Measurements from ENCODE around the gene LPCAT1. TPM values are rescaled to one million over a fixed set of nuclear protein-coding genes. Genes with fewer than 3 reads are reported as not detected.

The LPCAT1 gene
- total and polyA plus RNA-seq, 2 of the 4 experiments (the other 2 are of a cell fraction) = 17.7 to 33.6 TPM

GRCh38 chr5:1453613-1454012, 70.1 kb downstream of the LPCAT1 start:
- intact Hi-C loops (cut with micrococcal nuclease) = no loop called here

More at GRCh38 chr5:1453613-1454012, 70.1 kb downstream of the LPCAT1 start:
- dilution Hi-C loops (cut with HindIII; ENCODE audit: low sequenced_read_pairs, unreplicated experiment) = no loop called here
- Histone ChIP-seq H3K14ac (replicated peaks; ENCODE audit: low read depth, low read length) (no peak overlapping the region), H3K36me3 (ENCODE audit: control insufficient read depth, insufficient read depth, low read length) (peaks cover 3% of the 10 kb centered on the region), H2BK15ac (ENCODE audit: low read depth, low read length) (no peak overlapping the region), H3K9me1 (ENCODE audit: insufficient read depth, low read length) (no peaks in the 10 kb centered on the region), H3K4me3 (ENCODE audit: insufficient read depth, low read depth, low read length) (no peak overlapping the region), H4K91ac (ENCODE audit: insufficient read depth, low read depth, low read length) (no peak overlapping the region), H4K20me1 (ENCODE audit: insufficient read depth, low read length) (no peaks in the 10 kb centered on the region), H3K27me3 (ENCODE audit: control insufficient read depth, insufficient read depth, low read length) (peaks cover 11% of the 10 kb centered on the region; the same call in 1 of the 2 replicates), H3K18ac (ENCODE audit: low read depth, low read length) (no peak overlapping the region), H2AFZ (replicated peaks; ENCODE audit: low read length, poor library complexity) (no peak overlapping the region), H2BK20ac (ENCODE audit: low read depth, low read length) (no peak overlapping the region), H3K23ac (ENCODE audit: low read depth, low read length) (no peak overlapping the region), H2BK5ac (ENCODE audit: low read depth, low read length, poor library complexity, severe bottlenecking) (no peak overlapping the region), H3K79me1 (ENCODE audit: low read depth in 1 of 2, low read length in 2 of 2) (no peaks in the 10 kb centered on the region), H3K4ac (ENCODE audit: low read depth, low read length) (no peak overlapping the region), H3K4me2 (ENCODE audit: low read depth, low read length) (no peak overlapping the region), H3K9me3 (ENCODE audit: control insufficient read depth, insufficient read depth, low read length) (peaks cover 29% of the 10 kb centered on the region), H3K56ac (ENCODE audit: extremely low read depth, insufficient read depth, low read length) (no peak overlapping the region), H2AK5ac (ENCODE audit: low read depth, low read length) (no peak overlapping the region), H3K9ac (ENCODE audit: low read depth, low read length) (no peak overlapping the region), H3K4me1 (ENCODE audit: control insufficient read depth, insufficient read depth, low read length) (no peaks in the 10 kb centered on the region), H3K27ac (ENCODE audit: insufficient read depth, low read length) (no peak overlapping the region), H2BK120ac (ENCODE audit: low read depth, low read length) (no peak overlapping the region), H4K5ac (ENCODE audit: low read depth, low read length) (no peak overlapping the region), H4K8ac (ENCODE audit: low read depth in 2 of 2, low read length in 2 of 2) (no peak overlapping the region), H2AK9ac (replicated peaks; ENCODE audit: low read depth, low read length, poor library complexity) (no peak overlapping the region)
- ChIA-PET CTCF (no interaction called here), POLR2A (ENCODE audit: unreplicated experiment) (no interaction called here)
- BruUV-seq (replicated peaks) = no TSS peak
- WGBS, 2 experiments (ENCODE audit: extremely low coverage in 2 of 2, insufficient read length in 1 of 2) = no CpG with 5 or more reads among the region's 2 CpGs
- ATAC-seq (ENCODE audit: low read depth) (no peak), DNase-seq (no peak)
- TF ChIP-seq RFX5 (IDR thresholded peaks at IDR 0.05; ENCODE audit: low read depth, low read length) (no peak), CHD1 (IDR thresholded peaks at IDR 0.05; ENCODE audit: low read depth, low read length) (no peak), MAZ (IDR thresholded peaks at IDR 0.05; ENCODE audit: borderline replicate concordance, low read depth, low read length) (no peak)
- in situ Hi-C loops (cut with MboI; ENCODE audit: low sequenced_read_pairs) = no loop called here

Measured in IMR-90 (cell line).